K562 (cell line): ENCODE results near the gene EPHA2. TPM values are rescaled to one million over a fixed set of nuclear protein-coding genes. Genes with fewer than 3 reads are reported as not detected.
A peak's percentile ranks its signal among the peaks of the same experiment; 100 is the strongest.

Experiments used
- ATAC-seq: fragments of 200-7000 bp; cut with Tn5 transposase; 3 replicates; pipeline ENCODE4 v1.9.1; 2020; ENCODE audit warnings: moderate library complexity
- BruUV-seq: library from RNA; stranded (reverse); fragments of 400-500 nt; replicated peaks from 2 replicates; lab custom pipeline; 2021; lab: Mats Ljungman, UMichigan
- CTCF ChIA-PET: fragments of 300-600 bp; formaldehyde crosslinking; extraction: SDS; loops from one replicate; lab custom pipeline; 2021; ENCODE audit warnings: low intra/inter-chr PET ratio; lab: Yijun Ruan, JAX
- POLR2A ChIA-PET: fragments of 300-600, 350-650 bp; sonication (Branson Sonifier 250); formaldehyde crosslinking; extraction: SDS; loops from one replicate; lab custom pipeline; 2021; ENCODE audit warnings: antibody characterized with exemption, inconsistent platforms; lab: Yijun Ruan, JAX
- DNase-seq, 4 experiments: peaks; one replicate each; pipeline versions ENCODE4 v3.0.0 to v3.0.0-alpha.2; 2011 to 2018; ENCODE audit warnings: low spot score in 3 of 4, mixed read lengths in 3 of 4; ENCODE audit errors: extremely low read depth in 1 of 4
- FAIRE-seq: peaks from 2 replicates; lab custom pipeline; 2011; peaks lifted over from hg19 to GRCh38; lab: Jason Lieb, UNC
- H2AFZ ChIP-seq: 2 replicates; pipeline ENCODE4 v1.6.0; 2011; ENCODE audit warnings: low read depth, low read length, control low read depth, inconsistent platforms
- H3K27ac ChIP-seq: fragments of 200-600 bp; 3 replicates; pipeline ENCODE4 v1.8.0; 2011; ENCODE audit warnings: low read depth, mild to moderate bottlenecking, control low read depth, inconsistent platforms, low read length, moderate library complexity, mixed read lengths; ENCODE audit errors: extremely low read depth
- H3K27me3 ChIP-seq, 2 experiments: fragments of 300-600 bp in 1 of 2; 2 replicates in 1 of 2; 3 replicates in 1 of 2; pipeline versions ENCODE4 v1.6.0 to v1.8.0; 2011; ENCODE audit warnings: inconsistent platforms in 2 of 2, low read length in 2 of 2, mild to moderate bottlenecking in 1 of 2, mixed read lengths in 1 of 2, moderate library complexity in 1 of 2; ENCODE audit not compliant: control insufficient read depth in 2 of 2, insufficient read depth in 2 of 2
- H3K36me3 ChIP-seq: fragments of 300-600 bp; 3 replicates; pipeline ENCODE4 v1.8.0; 2011; ENCODE audit warnings: mild to moderate bottlenecking, low read length, inconsistent platforms; ENCODE audit not compliant: control insufficient read depth, insufficient read depth
- H3K4me1 ChIP-seq, 2 experiments: fragments of 200-600 bp in 1 of 2; replicated peaks in 1 of 2; 2 replicates in 1 of 2; 3 replicates in 1 of 2; pipeline versions ENCODE4 v1.5.1 to v1.8.0; 2011; ENCODE audit warnings: inconsistent platforms in 2 of 2, low read length in 2 of 2, mild to moderate bottlenecking in 1 of 2, mixed read lengths in 1 of 2, moderate library complexity in 1 of 2; ENCODE audit not compliant: control insufficient read depth in 2 of 2, insufficient read depth in 2 of 2
- H3K4me2 ChIP-seq: 2 replicates; pipeline ENCODE4 v1.6.1; 2011; ENCODE audit warnings: low read length, control low read depth, inconsistent platforms, mixed read lengths; ENCODE audit not compliant: insufficient read depth
- H3K4me3 ChIP-seq: fragments of 200-600 bp; sonication (generic), shearing (Covaris generic); 2 replicates; pipeline ENCODE4 v1.5.1; 2016; ENCODE audit warnings: control low read depth, inconsistent platforms
- H3K79me2 ChIP-seq: fragments of 200-600 bp; 3 replicates; pipeline ENCODE4 v1.8.0; 2011; ENCODE audit warnings: low read length, inconsistent platforms; ENCODE audit not compliant: control insufficient read depth, insufficient read depth
- H3K9ac ChIP-seq, 2 experiments: 2 replicates each; pipeline versions ENCODE4 v1.6.0 to v1.6.1; 2011; ENCODE audit warnings: low read depth in 2 of 2, low read length in 2 of 2, control low read depth in 1 of 2, inconsistent platforms in 1 of 2, mild to moderate bottlenecking in 1 of 2, mixed read lengths in 1 of 2; ENCODE audit not compliant: insufficient read depth in 1 of 2
- H3K9me1 ChIP-seq: one replicate; pipeline ENCODE4 v1.6.0; 2011; ENCODE audit warnings: inconsistent platforms, mild to moderate bottlenecking, low read length, moderate library complexity; ENCODE audit not compliant: control insufficient read depth, insufficient read depth
- H3K9me3 ChIP-seq: replicated peaks from 2 replicates; pipeline ENCODE4 v1.5.1; 2011; ENCODE audit warnings: low read depth, low read length, inconsistent platforms; ENCODE audit not compliant: control insufficient read depth, insufficient read depth
- H4K20me1 ChIP-seq: replicated peaks from 2 replicates; pipeline ENCODE4 v1.6.1; 2011; ENCODE audit warnings: low read length, inconsistent platforms, mixed read lengths; ENCODE audit not compliant: control insufficient read depth, insufficient read depth
- BCOR ChIP-seq: fragments of 450-650 bp; IDR thresholded peaks from 2 replicates; pipeline ENCODE4 v1.6.1; 2016
- CREB1 ChIP-seq, 2 experiments: sonication (generic) in 1 of 2; formaldehyde crosslinking in 1 of 2; IDR thresholded peaks; 2 replicates each; pipeline versions ENCODE4 v1.6.1 to v1.8.0; 2012 to 2022; ENCODE audit warnings: inconsistent platforms in 1 of 2, mild to moderate bottlenecking in 1 of 2, missing genetic modification reagents in 1 of 2, moderate library complexity in 1 of 2
- MED1 ChIP-seq: sonication (generic); formaldehyde crosslinking; IDR thresholded peaks from 2 replicates; pipeline ENCODE4 v1.8.1; 2023; ENCODE audit warnings: missing genetic modification reagents, borderline replicate concordance
- REST ChIP-seq, 2 experiments: fragments of 450-650 bp; formaldehyde crosslinking in 1 of 2; IDR thresholded peaks; 2 replicates each; pipeline versions ENCODE4 v1.4.0 to v1.6.1; 2014 to 2020; ENCODE audit warnings: mild to moderate bottlenecking in 2 of 2, borderline replicate concordance in 1 of 2, low read depth in 1 of 2
- SMC3 ChIP-seq: conservative IDR thresholded peaks from 2 replicates; pipeline ENCODE4 v1.6.1; 2011; ENCODE audit warnings: low read depth, low read length, improper control_type of control experiment; ENCODE audit not compliant: insufficient read depth
- ZMIZ1 ChIP-seq, 2 experiments: fragments of 150-350 bp in 1 of 2; IDR thresholded peaks; 2 replicates each; pipeline ENCODE4 v1.6.1; 2012 to 2016; ENCODE audit warnings: low read depth in 2 of 2, low read length in 2 of 2, mild to moderate bottlenecking in 1 of 2, moderate library complexity in 1 of 2
- WGBS: fragments of 100-300 bp; shearing (Covaris generic); methylation state at CpG from one replicate; pipeline ENCODE4 v1.1.6; 2016; ENCODE audit warnings: low coverage, mixed read lengths; ENCODE audit not compliant: insufficient coverage; ENCODE audit errors: missing lambda C conversion rate; 5-methylcytosine and 5-hydroxymethylcytosine counted together
- in situ Hi-C: fragments of 300-500 bp; cut with MboI; formaldehyde crosslinking; loops from 4 replicates; pipeline ENCODE4 v1.15.0; 2018; ENCODE audit warnings: inconsistent platforms, mixed read lengths
- intact Hi-C: fragments of 100-400 bp; cut with micrococcal nuclease; formaldehyde crosslinking; loops from 2 replicates; pipeline ENCODE4 v1.14.2; 2022
- polyA plus RNA-seq, 8 experiments: library from polyadenylated mRNA; depleted of rRNA in 4 of 8; stranded (reverse) in 5 of 8; unstranded in 3 of 8; fragments of >200 nt; fragmentation: Nextera tagmentation in 2 of 8; fragmentation: Illumina TruSeq in 1 of 8; extraction: Ambion mirVana in 2 of 8; extraction: Trizol in 1 of 8; gene quantifications; 2 replicates each; pipeline versions ENCODE4 v1.2.1 to v1.2.3, GENCODE V29; 2011 to 2014; ENCODE audit warnings: inconsistent platforms in 1 of 8, missing spikeins in 1 of 8
- total RNA-seq, 7 experiments: library from RNA; depleted of rRNA in 6 of 7; stranded (reverse); fragments of >200 nt in 6 of 7; fragmentation: Illumina TruSeq in 2 of 7; extraction: Trizol in 2 of 7; gene quantifications; 2 replicates each; pipeline versions ENCODE4 v1.2.1 to v1.2.3, GENCODE V29; 2011 to 2021; ENCODE audit warnings: low replicate concordance in 1 of 7

EPHA2 gene
- total and polyA plus RNA-seq, 9 of the 15 experiments (the other 6 are each of a cell fraction or from before 2014, with no cell fraction given): 0.04 to 0.40 (median 0.07) TPM; not detected in 4

- in situ Hi-C loops (loop anchor here (5.0 kb wide), 3 partner anchors 105 to 280 kb away; no protein-coding TSS in a partner anchor), intact Hi-C loops (loop anchor here (1.0 to 5.0 kb wide), 4 partner anchors 70 to 285 kb away; partner anchors contain the start of gene SZRD1)
- Histone ChIP-seq H3K4me1 (peaks cover 6 to 19% of the 10 kb centered on the region in 2 experiments; a peak in 4 of 5 replicates), H3K9ac (peak overlapping the region in 1 of 2 experiments; percentile 31; a peak in 1 of 4 replicates), H4K20me1 (no peaks in the 10 kb centered on the region), H2AFZ (peak overlapping the region; percentile 20; the same call in 1 of the 2 replicates), H3K9me1 (no peaks in the 10 kb centered on the region), H3K4me2 (no peak overlapping the region), H3K36me3 (no peaks in the 10 kb centered on the region), H3K79me2 (no peaks in the 10 kb centered on the region), H3K27me3 (no peaks in the 10 kb centered on the region), H3K27ac (no peak overlapping the region), H3K4me3 (no peak overlapping the region), H3K9me3 (no peaks in the 10 kb centered on the region)
- POLR2A ChIA-PET: interaction anchor here (0.6 to 1.6 kb wide), 8 partner anchors 11 to 520 kb away, joined by 3 to 4 read pairs (median 3); no protein-coding TSS in a partner anchor
- FAIRE-seq (peak; percentile 96), DNase-seq (peak; percentile 85 to 89 (median 86)), ATAC-seq (peak; percentile 87)
- no TSS peak for BruUV-seq
- CTCF ChIA-PET: interaction anchor here (0.5 to 9.0 kb wide), 6 partner anchors 64 to 281 kb away, joined by 3 to 208 read pairs (median 4); no protein-coding TSS in a partner anchor
- WGBS: 46% methylated on average over 9 of the region's 9 CpGs
- no peak for TF ChIP-seq CREB1 (IDR thresholded peaks at IDR 0.05)
- TF ChIP-seq CREB1 (CRISPR knock-in tag; IDR thresholded peaks at IDR 0.05): 0 out of 2 replicates have a peak, but pooled peaks have one; percentile 40
- no peak for TF ChIP-seq BCOR
- TF ChIP-seq MED1 (CRISPR knock-in tag): no peak
- peak in 1 of 2 experiments; percentile 29; a peak in 1 of 4 replicates for TF ChIP-seq ZMIZ1 (IDR thresholded peaks at IDR 0.05; ENCODE audit: low read depth in 2 of 2, low read length in 2 of 2)
- peak; percentile 95 for TF ChIP-seq REST (IDR thresholded peaks at IDR 0.05; ENCODE audit: borderline replicate concordance)
- no peak for TF ChIP-seq REST (CRISPR knock-in tag; IDR thresholded peaks at IDR 0.05; ENCODE audit: low read depth)
- TF ChIP-seq SMC3: peak; percentile 99
Measured at GRCh38 chr1:16082283-16083038, 73.4 kb downstream of the EPHA2 start.
